Metanephros (tissue), 2 donors: ENCODE results near the gene DENND1C. TPM values are rescaled to one million over a fixed set of nuclear protein-coding genes. Genes with fewer than 3 reads are reported as not detected.

Experiments
- small RNA-seq: library from RNA; depleted of rRNA; stranded (forward); fragments of <200 nt; gene quantifications from one replicate; pipeline ENCODE3, GENCODE V24; 2014; ENCODE audit warnings: low replicate concordance
- total RNA-seq: library from RNA; depleted of rRNA; stranded (reverse); fragments of >200 nt; gene quantifications from one replicate; pipeline ENCODE4 v1.2.3, GENCODE V29; 2014

Gene DENND1C
- 2.2 TPM for total RNA-seq

GRCh38 chr19:6481541-6482342 is at the start of gene DENND1C:
TSS of gene DENND1C (minus strand) at chr19:6481787. CDS start at chr19:6481695, 92 bp downstream.

GRCh38 chr19:6530386-6531162 is 49.0 kb upstream of the DENND1C start, which contains the start of gene TNFSF9:
TSS of gene TNFSF9 (plus strand) at chr19:6531026. CDS start at chr19:6531037, 11 bp downstream.

GRCh38 chr19:6501740-6502648 is 20.4 kb upstream of the DENND1C start, which contains the start of gene TUBB4A:
TSS of gene TUBB4A (minus strand) at chr19:6502309. CDS start at chr19:6502212, 97 bp downstream.

GRCh38 chr19:6464070-6464873 is 17.3 kb downstream of the DENND1C start, which contains the start of gene CRB3:
TSS of gene CRB3 (plus strand) at chr19:6464271. CDS start at chr19:6464702, 431 bp downstream.

GRCh38 chr19:6459262-6460098 is 22.1 kb downstream of the DENND1C start, which contains the start of gene SLC25A23:
TSS of gene SLC25A23 (minus strand) at chr19:6459792. CDS start at chr19:6459628, 164 bp downstream.

GRCh38 chr19:6433663-6434062 is 47.9 kb downstream of the DENND1C start, which contains the start of gene SLC25A41:
TSS of gene SLC25A41 (minus strand) at chr19:6433763. CDS start at chr19:6433693, 70 bp downstream.

GRCh38 chr19:6424195-6424938 is 57.2 kb downstream of the DENND1C start, which contains the start of gene KHSRP:
TSS of gene KHSRP (minus strand) at chr19:6424811. CDS start at chr19:6424701, 110 bp downstream.

Small RNAs within 50 kb of the gene (small RNA-seq; reads per million reads assigned to genes)
- gene AC010503.2, result not detected

Other genes starting within 250 kb of the DENND1C start
- gene MLLT1, start 201.8 kb downstream of the DENND1C start, total RNA-seq, result 31.1 TPM
- gene ACER1, start 148.2 kb downstream of the DENND1C start, total RNA-seq, result not detected
- 43.0 TPM for gene CLPP, start 120.3 kb downstream of the DENND1C start, total RNA-seq
- 147 TPM for gene ALKBH7, start 109.0 kb downstream of the DENND1C start, total RNA-seq
- gene PSPN, start 105.9 kb downstream of the DENND1C start, total RNA-seq, result 2.5 TPM
- 59.6 TPM for gene GTF2F1, start 88.6 kb downstream of the DENND1C start, total RNA-seq
- 186 TPM for gene KHSRP, start 57.0 kb downstream of the DENND1C start, total RNA-seq
- 0.53 TPM for gene SLC25A41, start 48.0 kb downstream of the DENND1C start, total RNA-seq
- gene SLC25A23, start 22.0 kb downstream of the DENND1C start, total RNA-seq, result 59.8 TPM
- gene CRB3, start 17.5 kb downstream of the DENND1C start, total RNA-seq, result 57.0 TPM
- gene TUBB4A, start 20.5 kb upstream of the DENND1C start, total RNA-seq, result 17.9 TPM
- gene TNFSF9, start 49.2 kb upstream of the DENND1C start, total RNA-seq, result 0.76 TPM
- 0.29 TPM for gene CD70, start 109.4 kb upstream of the DENND1C start, total RNA-seq
- gene TNFSF14, start 188.4 kb upstream of the DENND1C start, total RNA-seq, result 0.70 TPM
- 34.5 TPM for gene C3, start 238.9 kb upstream of the DENND1C start, total RNA-seq